ENCODE data around the gene TTLL11.

TTLL11 gene

DNA sequence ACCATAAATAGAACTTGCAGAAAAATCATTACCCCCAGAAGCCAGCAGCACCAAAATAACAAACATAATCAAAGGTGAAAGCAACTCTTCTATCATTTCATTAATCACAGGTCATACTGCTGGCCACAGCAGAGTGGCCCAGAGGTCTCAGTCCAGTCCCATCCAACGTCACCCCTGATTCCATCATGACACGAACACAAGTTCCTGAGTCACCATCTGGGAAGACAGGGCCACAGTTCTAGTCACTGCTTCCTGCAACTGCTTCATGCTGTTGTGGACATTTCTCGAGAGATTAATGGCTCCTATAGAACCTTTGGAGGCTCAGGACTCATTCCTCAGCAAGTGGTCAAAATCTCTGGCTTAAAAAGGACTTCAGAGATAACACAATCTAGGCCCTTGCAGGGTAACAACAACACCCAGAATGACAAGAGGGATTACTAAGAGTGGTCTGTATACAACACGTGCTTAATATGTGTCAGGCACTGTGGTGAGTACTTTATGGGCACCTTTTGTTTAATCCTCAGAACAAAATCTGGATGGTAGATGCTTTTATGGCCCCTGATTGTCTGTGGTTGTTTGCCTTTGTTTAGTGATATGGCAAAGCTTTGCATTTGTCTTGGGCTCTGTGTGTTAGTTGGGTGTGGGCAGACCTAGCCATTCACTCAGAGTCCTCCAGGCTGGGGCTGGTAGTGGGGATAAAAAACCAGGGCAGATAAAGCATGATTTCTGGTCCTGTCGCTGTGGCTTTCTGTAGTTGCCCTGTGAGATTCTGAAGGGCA lies 257.3 kb downstream of the TTLL11 start:
- Histone ChIP-seq H3K27me3 (ENCODE audit: control insufficient read depth, insufficient read depth, low read length) (no peaks in the 10 kb centered on the region), H3K36me3 (ENCODE audit: control insufficient read depth, insufficient read depth, low read length) (no peaks in the 10 kb centered on the region), H3K27ac (ENCODE audit: low read depth, low read length) (no peak overlapping the region), H3K4me1 (ENCODE audit: control insufficient read depth, insufficient read depth, low read length) (peaks cover 15% of the 10 kb centered on the region), H3K4me3 (ENCODE audit: low read depth, low read length) (no peak overlapping the region), H3K9me3 (ENCODE audit: control insufficient read depth, insufficient read depth, low read length) (no peaks in the 10 kb centered on the region), H3K9ac (ENCODE audit: low read depth, low read length) (no peak overlapping the region)

- Histone ChIP-seq H3K36me3 (ENCODE audit: control insufficient read depth, insufficient read depth, low read length) (no peaks in the 10 kb centered on the region), H3K4me3 (ENCODE audit: low read depth, low read length) (no peak overlapping the region), H3K9ac (ENCODE audit: low read depth, low read length) (no peak overlapping the region)
These were observed 260.0 kb downstream of the TTLL11 start for GRCh38 chr9:121833061-121833460.

GRCh38 chr9:121831869-121832268 lies 261.2 kb downstream of the TTLL11 start:
- Histone ChIP-seq H3K27ac (ENCODE audit: low read depth, low read length) (no peak overlapping the region), H3K9me3 (ENCODE audit: control insufficient read depth, insufficient read depth, low read length) (no peaks in the 10 kb centered on the region), H3K36me3 (ENCODE audit: control insufficient read depth, insufficient read depth, low read length) (no peaks in the 10 kb centered on the region), H3K4me3 (ENCODE audit: low read depth, low read length) (no peak overlapping the region), H3K9ac (ENCODE audit: low read depth, low read length) (no peak overlapping the region), H3K27me3 (ENCODE audit: control insufficient read depth, insufficient read depth, low read length) (no peaks in the 10 kb centered on the region), H3K4me1 (ENCODE audit: control insufficient read depth, insufficient read depth, low read length) (no peaks in the 10 kb centered on the region)

More at GRCh38 chr9:121833061-121833460, 260.0 kb downstream of the TTLL11 start:
- Histone ChIP-seq H3K27ac (ENCODE audit: low read depth, low read length) (no peak overlapping the region), H3K9me3 (ENCODE audit: control insufficient read depth, insufficient read depth, low read length) (no peaks in the 10 kb centered on the region), H3K4me1 (ENCODE audit: control insufficient read depth, insufficient read depth, low read length) (peaks cover 4% of the 10 kb centered on the region; the same call in 1 of the 2 replicates), H3K27me3 (ENCODE audit: control insufficient read depth, insufficient read depth, low read length) (no peaks in the 10 kb centered on the region)

GRCh38 chr9:121830441-121831140 lies 262.5 kb downstream of the TTLL11 start:
- no peak overlapping the region for H3K27ac ChIP-seq (ENCODE audit: low read depth, low read length)
- H3K9ac ChIP-seq (ENCODE audit: low read depth, low read length): no peak overlapping the region
- no peaks in the 10 kb centered on the region for H3K9me3 ChIP-seq (ENCODE audit: control insufficient read depth, insufficient read depth, low read length)
- no peaks in the 10 kb centered on the region for H3K36me3 ChIP-seq (ENCODE audit: control insufficient read depth, insufficient read depth, low read length)
- no peak overlapping the region for H3K4me3 ChIP-seq (ENCODE audit: low read depth, low read length)
- H3K27me3 ChIP-seq (ENCODE audit: control insufficient read depth, insufficient read depth, low read length): no peaks in the 10 kb centered on the region
- H3K4me1 ChIP-seq (ENCODE audit: control insufficient read depth, insufficient read depth, low read length): no peaks in the 10 kb centered on the region; the same call in 1 of the 2 replicates

- H3K4me3 ChIP-seq (ENCODE audit: low read depth, low read length): no peak overlapping the region
- no peaks in the 10 kb centered on the region; the same call in none of the 2 replicates for H3K4me1 ChIP-seq (ENCODE audit: control insufficient read depth, insufficient read depth, low read length)
- no peak overlapping the region for H3K9ac ChIP-seq (ENCODE audit: low read depth, low read length)
- H3K27ac ChIP-seq (ENCODE audit: low read depth, low read length): no peak overlapping the region
- no peaks in the 10 kb centered on the region for H3K9me3 ChIP-seq (ENCODE audit: control insufficient read depth, insufficient read depth, low read length)
- no peaks in the 10 kb centered on the region for H3K36me3 ChIP-seq (ENCODE audit: control insufficient read depth, insufficient read depth, low read length)
- H3K27me3 ChIP-seq (ENCODE audit: control insufficient read depth, insufficient read depth, low read length): no peaks in the 10 kb centered on the region
These were observed 265.7 kb downstream of the TTLL11 start for GRCh38 chr9:121827251-121827967.

DNA sequence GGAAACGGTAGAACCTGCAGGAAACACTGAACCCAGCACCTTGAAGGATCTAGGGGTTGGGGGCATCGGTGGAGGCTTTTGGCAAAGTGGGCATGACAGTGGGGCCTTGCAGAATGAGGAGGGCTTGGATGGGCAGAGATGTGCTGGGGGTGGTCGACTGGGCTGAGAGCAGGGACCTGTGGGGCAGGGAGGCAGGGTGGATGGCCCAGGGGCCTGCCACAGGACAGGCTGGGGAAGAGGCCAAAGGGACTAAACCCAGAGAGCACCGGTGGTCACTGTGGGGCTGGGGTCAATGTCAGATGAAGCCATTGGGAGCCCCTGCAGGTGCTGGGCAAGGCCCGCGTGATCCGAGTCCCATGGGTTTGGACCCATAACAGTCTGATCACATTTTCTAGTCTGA lies 266.4 kb downstream of the TTLL11 start:
- Histone ChIP-seq H3K27ac (ENCODE audit: low read depth, low read length) (no peak overlapping the region), H3K9ac (ENCODE audit: low read depth, low read length) (no peak overlapping the region), H3K36me3 (ENCODE audit: control insufficient read depth, insufficient read depth, low read length) (no peaks in the 10 kb centered on the region), H3K4me1 (ENCODE audit: control insufficient read depth, insufficient read depth, low read length) (no peaks in the 10 kb centered on the region; the same call in none of the 2 replicates), H3K9me3 (ENCODE audit: control insufficient read depth, insufficient read depth, low read length) (no peaks in the 10 kb centered on the region), H3K27me3 (ENCODE audit: control insufficient read depth, insufficient read depth, low read length) (no peaks in the 10 kb centered on the region), H3K4me3 (ENCODE audit: low read depth, low read length) (no peak overlapping the region)

GRCh38 chr9:121825031-121825691 lies 267.9 kb downstream of the TTLL11 start:
- Histone ChIP-seq H3K4me1 (ENCODE audit: control insufficient read depth, insufficient read depth, low read length) (no peaks in the 10 kb centered on the region; the same call in none of the 2 replicates), H3K9me3 (ENCODE audit: control insufficient read depth, insufficient read depth, low read length) (no peaks in the 10 kb centered on the region), H3K9ac (ENCODE audit: low read depth, low read length) (no peak overlapping the region), H3K27me3 (ENCODE audit: control insufficient read depth, insufficient read depth, low read length) (no peaks in the 10 kb centered on the region), H3K4me3 (ENCODE audit: low read depth, low read length) (no peak overlapping the region), H3K36me3 (ENCODE audit: control insufficient read depth, insufficient read depth, low read length) (no peaks in the 10 kb centered on the region), H3K27ac (ENCODE audit: low read depth, low read length) (no peak overlapping the region)

DNA sequence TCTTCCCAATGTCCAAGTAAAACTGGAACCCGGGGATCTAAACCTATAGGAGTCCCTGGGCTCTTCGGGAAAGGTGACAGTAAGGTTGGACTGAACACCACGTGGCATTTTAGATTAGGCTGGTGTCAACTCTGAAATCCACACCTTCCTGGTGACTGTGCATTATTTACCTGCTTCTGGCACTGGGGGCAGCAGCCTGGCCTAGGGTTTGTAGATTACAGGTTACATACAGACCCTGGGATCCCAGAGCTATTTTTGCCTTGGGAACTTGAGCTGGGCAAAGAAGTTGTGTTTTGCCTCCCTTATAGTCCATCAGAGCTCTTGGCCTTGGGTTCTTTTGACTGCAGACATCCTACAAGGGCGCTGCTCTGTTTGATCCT lies 268.5 kb downstream of the TTLL11 start:
- no peaks in the 10 kb centered on the region for H3K36me3 ChIP-seq (ENCODE audit: control insufficient read depth, insufficient read depth, low read length)
- H3K4me3 ChIP-seq (ENCODE audit: low read depth, low read length): no peak overlapping the region
- H3K4me1 ChIP-seq (ENCODE audit: control insufficient read depth, insufficient read depth, low read length): peaks cover 1% of the 10 kb centered on the region
- H3K9me3 ChIP-seq (ENCODE audit: control insufficient read depth, insufficient read depth, low read length): no peaks in the 10 kb centered on the region
- no peak overlapping the region for H3K27ac ChIP-seq (ENCODE audit: low read depth, low read length)
- no peaks in the 10 kb centered on the region for H3K27me3 ChIP-seq (ENCODE audit: control insufficient read depth, insufficient read depth, low read length)
- no peak overlapping the region for H3K9ac ChIP-seq (ENCODE audit: low read depth, low read length)

DNA sequence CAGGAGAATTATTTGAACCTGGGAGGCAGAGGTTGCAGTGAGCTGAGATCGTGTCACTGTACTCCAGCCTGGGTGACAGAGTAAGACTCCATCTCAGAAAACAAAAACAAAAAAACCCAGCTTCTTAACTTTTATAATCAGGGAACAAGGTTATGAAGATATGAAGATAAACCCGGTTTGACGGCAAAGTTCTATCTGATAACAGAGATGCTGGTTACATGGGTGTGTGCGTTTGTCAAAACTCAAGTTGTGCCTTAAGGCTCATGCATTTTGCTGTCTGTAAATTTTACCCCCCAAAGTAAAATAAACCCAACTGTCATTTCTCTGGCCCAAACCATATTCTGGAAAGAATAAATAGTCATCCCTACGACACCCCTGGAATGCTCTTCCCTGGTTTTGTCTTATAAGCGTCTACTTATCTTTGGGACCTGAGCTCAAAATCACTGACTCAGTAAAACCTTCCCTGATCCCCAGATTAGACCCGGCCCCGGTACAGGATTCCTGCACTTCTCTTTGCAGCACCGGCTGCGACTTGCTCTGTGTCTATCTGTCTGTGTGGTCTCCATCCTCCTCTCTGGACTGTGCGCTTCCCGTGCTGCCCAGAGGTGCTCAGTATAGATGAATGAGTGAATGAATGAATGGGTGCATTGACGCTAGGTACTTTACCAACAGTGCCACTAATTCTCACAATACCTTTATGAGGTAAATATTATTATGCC lies 269.5 kb downstream of the TTLL11 start:
- Histone ChIP-seq H3K27ac (ENCODE audit: low read depth, low read length) (no peak overlapping the region), H3K36me3 (ENCODE audit: control insufficient read depth, insufficient read depth, low read length) (no peaks in the 10 kb centered on the region), H3K4me3 (ENCODE audit: low read depth, low read length) (no peak overlapping the region), H3K9ac (ENCODE audit: low read depth, low read length) (no peak overlapping the region), H3K27me3 (ENCODE audit: control insufficient read depth, insufficient read depth, low read length) (no peaks in the 10 kb centered on the region), H3K9me3 (ENCODE audit: control insufficient read depth, insufficient read depth, low read length) (no peaks in the 10 kb centered on the region), H3K4me1 (ENCODE audit: control insufficient read depth, insufficient read depth, low read length) (peaks cover 9% of the 10 kb centered on the region)

All from HUES48 (cell line).